Measurements from ENCODE around the gene RBP3. TPM values are rescaled to one million over a fixed set of nuclear protein-coding genes. Genes with fewer than 3 reads are reported as not detected.

The RBP3 gene
- polyA plus RNA-seq, 1 donor (not counting 4 experiments of a cell fraction or from before 2014, with no cell fraction given), result not detected

GRCh38 chr10:47322300-47323061, 25.7 kb upstream of the RBP3 start, which contains the start of gene GDF2:
GDF2 (plus strand) TSS chr10:47322454; CDS start chr10:47322669, 215 bp downstream.
- no peaks in the 10 kb centered on the region for H3K36me3 ChIP-seq (ENCODE audit: control insufficient read depth in 2 of 2, extremely low read depth in 1 of 2, insufficient read depth in 2 of 2, low read length in 2 of 2)
- H3K9me1 ChIP-seq (ENCODE audit: control insufficient read depth, extremely low read depth, insufficient read depth, low read length), result no peaks in the 10 kb centered on the region
- peaks cover 3% of the 10 kb centered on the region for H3K4me1 ChIP-seq (ENCODE audit: control insufficient read depth, extremely low read depth, insufficient read depth, low read length)
- H3K4me2 ChIP-seq (ENCODE audit: control insufficient read depth, extremely low read depth, insufficient read depth, low read depth, low read length), result no peak within 1 kb of the TSS
- H3K27me3 ChIP-seq (ENCODE audit: control insufficient read depth, extremely low read depth, insufficient read depth, low read length), result peaks cover 23% of the 10 kb centered on the region
- H3K79me2 ChIP-seq (ENCODE audit: control insufficient read depth, insufficient read depth, low read length), result no peaks in the 10 kb centered on the region
- H4K20me1 ChIP-seq (ENCODE audit: control insufficient read depth, extremely low read depth, insufficient read depth, low read length), result no peaks in the 10 kb centered on the region
- no peak within 1 kb of the TSS for H3K4me3 ChIP-seq (ENCODE audit: control insufficient read depth in 2 of 3, extremely low read depth in 1 of 3, insufficient read depth in 2 of 3, low read depth in 1 of 3, low read length in 3 of 3)
- TF ChIP-seq EZH2 (IDR thresholded peaks at IDR 0.05; ENCODE audit: low read length) (no peak), CTCF (optimal IDR thresholded peaks at IDR 0.05 in 1 of 3, IDR thresholded peaks at IDR 0.05 in 1 of 3, conservative IDR thresholded peaks at IDR 0.05 in 1 of 3; ENCODE audit: extremely low read depth in 1 of 3, insufficient read depth in 2 of 3, low read length in 3 of 3) (no peak)
- FAIRE-seq (no peak), DNase-seq (ENCODE audit: low read depth, low spot score) (no peak)
- no peaks in the 10 kb centered on the region for H3K9me3 ChIP-seq (ENCODE audit: control insufficient read depth, low read depth, low read length)
- H3K27ac ChIP-seq (ENCODE audit: control insufficient read depth, insufficient read depth, low read length), result no peak within 1 kb of the TSS
- dilution Hi-C loops (cut with MboI; ENCODE audit: extremely low pct_ligation_motif_present, low sequenced_read_pairs), result no loop called here
- H3K9ac ChIP-seq (ENCODE audit: control insufficient read depth, extremely low read depth, insufficient read depth, low read length), result no peak within 1 kb of the TSS
- H2AFZ ChIP-seq (ENCODE audit: control insufficient read depth, low read length), result no peak within 1 kb of the TSS

GRCh38 chr10:47323087-47323486, 25.1 kb upstream of the RBP3 start:
- FAIRE-seq, result no peak
- Histone ChIP-seq H3K4me2 (ENCODE audit: control insufficient read depth, extremely low read depth, insufficient read depth, low read depth, low read length) (no peak overlapping the region), H3K9me1 (ENCODE audit: control insufficient read depth, extremely low read depth, insufficient read depth, low read length) (no peaks in the 10 kb centered on the region), H3K4me3 (ENCODE audit: control insufficient read depth in 2 of 3, extremely low read depth in 1 of 3, insufficient read depth in 2 of 3, low read depth in 1 of 3, low read length in 3 of 3) (no peak overlapping the region), H3K27ac (ENCODE audit: control insufficient read depth, insufficient read depth, low read length) (no peak overlapping the region), H3K9ac (ENCODE audit: control insufficient read depth, extremely low read depth, insufficient read depth, low read length) (no peak overlapping the region), H2AFZ (ENCODE audit: control insufficient read depth, low read length) (no peak overlapping the region), H4K20me1 (ENCODE audit: control insufficient read depth, extremely low read depth, insufficient read depth, low read length) (no peaks in the 10 kb centered on the region), H3K27me3 (ENCODE audit: control insufficient read depth, extremely low read depth, insufficient read depth, low read length) (peaks cover 23% of the 10 kb centered on the region), H3K36me3 (ENCODE audit: control insufficient read depth in 2 of 2, extremely low read depth in 1 of 2, insufficient read depth in 2 of 2, low read length in 2 of 2) (no peaks in the 10 kb centered on the region), H3K79me2 (ENCODE audit: control insufficient read depth, insufficient read depth, low read length) (no peaks in the 10 kb centered on the region), H3K4me1 (ENCODE audit: control insufficient read depth, extremely low read depth, insufficient read depth, low read length) (no peaks in the 10 kb centered on the region), H3K9me3 (ENCODE audit: control insufficient read depth, low read depth, low read length) (no peaks in the 10 kb centered on the region)
- TF ChIP-seq CTCF (optimal IDR thresholded peaks at IDR 0.05 in 1 of 3, IDR thresholded peaks at IDR 0.05 in 1 of 3, conservative IDR thresholded peaks at IDR 0.05 in 1 of 3; ENCODE audit: extremely low read depth in 1 of 3, insufficient read depth in 2 of 3, low read length in 3 of 3) (no peak), EZH2 (IDR thresholded peaks at IDR 0.05; ENCODE audit: low read length) (no peak)
- DNase-seq (ENCODE audit: low read depth, low spot score), result no peak
- dilution Hi-C loops (cut with MboI; ENCODE audit: extremely low pct_ligation_motif_present, low sequenced_read_pairs), result no loop called here

All from keratinocyte (primary cell).